Measurements from ENCODE around the gene OAS2. TPM values are rescaled to one million over a fixed set of nuclear protein-coding genes. Genes with fewer than 3 reads are reported as not detected.

Gene OAS2
- total RNA-seq, 4 donors from 2014 or later = 1.7 to 5.2 (median 2.5) TPM

DNA sequence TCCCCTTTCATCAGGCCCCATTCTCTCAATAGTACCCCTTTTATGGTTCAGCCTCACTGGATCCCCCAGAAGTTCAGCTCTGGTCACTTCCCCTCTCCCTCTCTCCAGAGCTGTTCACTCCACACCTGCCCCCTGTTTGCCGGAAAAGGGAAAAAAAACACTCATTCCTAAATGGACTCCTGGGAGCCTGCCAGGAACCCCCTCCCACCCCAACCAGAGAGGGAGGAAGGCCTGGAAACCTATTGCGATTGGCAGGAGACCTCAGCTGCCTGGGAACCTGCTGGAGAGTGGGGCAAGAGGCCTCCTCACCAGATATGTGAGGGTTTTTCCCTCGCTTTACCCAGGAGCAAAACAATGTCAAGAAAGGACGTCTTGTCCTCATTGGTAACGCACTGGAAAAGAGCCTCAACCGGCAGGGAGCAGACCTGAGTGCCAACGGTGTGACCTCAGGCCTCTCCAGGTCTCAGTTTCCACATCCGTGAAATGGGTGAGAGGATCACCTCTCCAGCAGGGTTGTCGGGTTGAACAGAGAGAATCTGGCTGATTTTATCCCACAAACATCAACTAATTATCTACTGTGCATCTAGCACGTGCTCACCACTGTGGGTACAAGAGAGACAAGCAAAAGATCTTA is 82.9 kb downstream of the OAS2 start:
- Histone ChIP-seq H3K9me3 (no peaks in the 10 kb centered on the region), H3K4me3 (no peak overlapping the region), H3K27me3 (peaks cover 26 to 47% (median 46%) of the 10 kb centered on the region in 3 donors), H3K4me1 (no peaks in the 10 kb centered on the region), H3K36me3 (no peaks in the 10 kb centered on the region), H3K27ac (no peak overlapping the region)
- DNase-seq (no peak), ATAC-seq (no peak)
- in situ Hi-C loops (cut with MboI; ENCODE audit: low sequenced_read_pairs in 4 of 4) (no loop called here), intact Hi-C loops (cut with DNase I; ENCODE audit: low total_unique reads) (no loop called here)
- TF ChIP-seq, protein P1, sequence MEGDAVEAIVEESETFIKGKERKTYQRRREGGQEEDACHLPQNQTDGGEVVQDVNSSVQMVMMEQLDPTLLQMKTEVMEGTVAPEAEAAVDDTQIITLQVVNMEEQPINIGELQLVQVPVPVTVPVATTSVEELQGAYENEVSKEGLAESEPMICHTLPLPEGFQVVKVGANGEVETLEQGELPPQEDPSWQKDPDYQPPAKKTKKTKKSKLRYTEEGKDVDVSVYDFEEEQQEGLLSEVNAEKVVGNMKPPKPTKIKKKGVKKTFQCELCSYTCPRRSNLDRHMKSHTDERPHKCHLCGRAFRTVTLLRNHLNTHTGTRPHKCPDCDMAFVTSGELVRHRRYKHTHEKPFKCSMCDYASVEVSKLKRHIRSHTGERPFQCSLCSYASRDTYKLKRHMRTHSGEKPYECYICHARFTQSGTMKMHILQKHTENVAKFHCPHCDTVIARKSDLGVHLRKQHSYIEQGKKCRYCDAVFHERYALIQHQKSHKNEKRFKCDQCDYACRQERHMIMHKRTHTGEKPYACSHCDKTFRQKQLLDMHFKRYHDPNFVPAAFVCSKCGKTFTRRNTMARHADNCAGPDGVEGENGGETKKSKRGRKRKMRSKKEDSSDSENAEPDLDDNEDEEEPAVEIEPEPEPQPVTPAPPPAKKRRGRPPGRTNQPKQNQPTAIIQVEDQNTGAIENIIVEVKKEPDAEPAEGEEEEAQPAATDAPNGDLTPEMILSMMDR (IDR thresholded peaks at IDR 0.05 in 4 of 5, conservative IDR thresholded peaks at IDR 0.05 in 1 of 5) = no peak
- TF ChIP-seq POLR2A (IDR thresholded peaks at IDR 0.05) = no peak

Other genes starting within 250 kb of the OAS2 start
- gene RPH3A, start 186.8 kb upstream of the OAS2 start, total RNA-seq = under 1 TPM in 1 of 4 donors, not detected in 3; 0.23 TPM
- gene OAS1, start 71.6 kb upstream of the OAS2 start, total RNA-seq = 1 to 10 TPM; 1.2 to 2.7 (median 1.8) TPM
- 1 to 10 TPM; 1.4 to 5.3 (median 4.2) TPM for gene OAS3, start 40.0 kb upstream of the OAS2 start, total RNA-seq
- gene DTX1, start 78.2 kb downstream of the OAS2 start, total RNA-seq = 1 to 10 TPM in 1 of 4 donors, under 1 TPM in 3; 0.49 to 1.1 (median 0.77) TPM
- gene RASAL1, start 157.2 kb downstream of the OAS2 start, total RNA-seq = not detected
- gene CFAP73, start 171.2 kb downstream of the OAS2 start, total RNA-seq = not detected
- gene DDX54, start 207.0 kb downstream of the OAS2 start, total RNA-seq = 100 to 1,000 TPM in 3 of 4 donors, 10 to 100 TPM in 1; 90.0 to 144 (median 108) TPM
- gene RITA1, start 207.2 kb downstream of the OAS2 start, total RNA-seq = 10 to 100 TPM; 17.7 to 31.2 (median 23.1) TPM
- 10 to 100 TPM; 21.4 to 27.0 (median 25.4) TPM for gene TPCN1, start 242.9 kb downstream of the OAS2 start, total RNA-seq

Data from gastrocnemius medialis (tissue), 4 donors.